ENCODE data around the gene ZSCAN12. TPM values are rescaled to one million over a fixed set of nuclear protein-coding genes. Genes with fewer than 3 reads are reported as not detected.
A peak's percentile ranks its signal among the peaks of the same experiment; 100 is the strongest.
"Not testable (repeated sequence)": the region's sequence is repeated elsewhere in the genome, so short reads cannot be mapped to it uniquely, and the experiment has no call there.

ZSCAN12 gene
- total RNA-seq, result 1 to 10 TPM; 4.9 to 5.1 TPM
- long read RNA-seq, partial matches to known transcripts, result 3 of 4 reads
- long read RNA-seq, other reads (novel, unspliced or antisense), result 1 of 4 reads

GRCh38 chr6:28399350-28400121 lies at the start of gene ZSCAN12:
ZSCAN12 (minus strand) TSS chr6:28399747; CDS start chr6:28398405, 1,342 bp downstream.
- DNase-seq (peak; percentile 82 to 88), ATAC-seq (peak; percentile 95)
- intact Hi-C loops (cut with DNase I, micrococcal nuclease), result no loop called here

- intact Hi-C loops (cut with DNase I, micrococcal nuclease), result no loop called here
These were observed 49.5 kb upstream of the ZSCAN12 start for GRCh38 chr6:28449056-28449455.

GRCh38 chr6:28447512-28447906 lies 48.0 kb upstream of the ZSCAN12 start:
- ATAC-seq; DNase-seq; intact Hi-C loops (cut with DNase I, micrococcal nuclease): not testable (repeated sequence)

More at GRCh38 chr6:28449056-28449455, 49.5 kb upstream of the ZSCAN12 start:
- ATAC-seq, result no peak
- no peak for DNase-seq

- ATAC-seq (no peak), DNase-seq (no peak)
- intact Hi-C loops (cut with DNase I, micrococcal nuclease), result no loop called here
These were observed 47.4 kb upstream of the ZSCAN12 start for GRCh38 chr6:28446818-28447511.

GRCh38 chr6:28444759-28445158 lies 45.2 kb upstream of the ZSCAN12 start:
- intact Hi-C loops (cut with DNase I, micrococcal nuclease); DNase-seq: not testable (repeated sequence)

GRCh38 chr6:28443112-28443773 lies 43.7 kb upstream of the ZSCAN12 start, which contains the start of gene ZSCAN23:
ZSCAN23 (minus strand) TSS chr6:28443491; CDS start chr6:28436266, 7,225 bp downstream.
- intact Hi-C loops (cut with DNase I, micrococcal nuclease), result no loop called here
- peak; percentile 98 for ATAC-seq
- peak; percentile 68 to 78 for DNase-seq

More at GRCh38 chr6:28444759-28445158, 45.2 kb upstream of the ZSCAN12 start:
- ATAC-seq, result not testable (repeated sequence)

- ATAC-seq, result no peak
- no peak for DNase-seq
- intact Hi-C loops (cut with DNase I, micrococcal nuclease), result no loop called here
These were observed 43.0 kb upstream of the ZSCAN12 start for GRCh38 chr6:28442586-28442985.

- intact Hi-C loops (cut with DNase I, micrococcal nuclease), result no loop called here
- ATAC-seq, result no peak
These were observed 36.9 kb upstream of the ZSCAN12 start for GRCh38 chr6:28436404-28436803.

GRCh38 chr6:28433119-28433518 lies 33.6 kb upstream of the ZSCAN12 start:
- ATAC-seq, result no peak

More at GRCh38 chr6:28436404-28436803, 36.9 kb upstream of the ZSCAN12 start:
- DNase-seq, result no peak

GRCh38 chr6:28429781-28430180 lies 30.2 kb upstream of the ZSCAN12 start:
- intact Hi-C loops (cut with DNase I, micrococcal nuclease), result no loop called here
- no peak for DNase-seq
- ATAC-seq, result no peak

More at GRCh38 chr6:28433119-28433518, 33.6 kb upstream of the ZSCAN12 start:
- no peak for DNase-seq
- intact Hi-C loops (cut with DNase I, micrococcal nuclease), result no loop called here

GRCh38 chr6:28425944-28426541 lies 26.5 kb upstream of the ZSCAN12 start:
- intact Hi-C loops (cut with DNase I, micrococcal nuclease), result no loop called here
- ATAC-seq, result no peak
- no peak for DNase-seq

- intact Hi-C loops (cut with DNase I, micrococcal nuclease), result no loop called here
- ATAC-seq (no peak), DNase-seq (no peak)
These were observed 24.6 kb upstream of the ZSCAN12 start for GRCh38 chr6:28424163-28424562.

- DNase-seq (no peak), ATAC-seq (no peak)
- intact Hi-C loops (cut with DNase I, micrococcal nuclease), result no loop called here
These were observed 24.0 kb upstream of the ZSCAN12 start for GRCh38 chr6:28423546-28423945.

GRCh38 chr6:28413681-28414080 lies 14.1 kb upstream of the ZSCAN12 start:
- intact Hi-C loops (cut with DNase I, micrococcal nuclease), result no loop called here
- ATAC-seq, result no peak

GRCh38 chr6:28410767-28411166 lies 11.2 kb upstream of the ZSCAN12 start:
- ATAC-seq, result no peak
- no peak for DNase-seq
- intact Hi-C loops (cut with DNase I, micrococcal nuclease), result no loop called here

More at GRCh38 chr6:28413681-28414080, 14.1 kb upstream of the ZSCAN12 start:
- DNase-seq, result no peak

GRCh38 chr6:28408076-28408802 lies 8.7 kb upstream of the ZSCAN12 start:
- no peak for ATAC-seq
- intact Hi-C loops (cut with DNase I, micrococcal nuclease), result no loop called here
- DNase-seq, result no peak

GRCh38 chr6:28407401-28407800 lies 7.9 kb upstream of the ZSCAN12 start:
- intact Hi-C loops (cut with DNase I, micrococcal nuclease), result no loop called here
- no peak for ATAC-seq

GRCh38 chr6:28403923-28404322 lies 4.4 kb upstream of the ZSCAN12 start:
- DNase-seq; intact Hi-C loops (cut with DNase I, micrococcal nuclease); ATAC-seq: not testable (repeated sequence)

More at GRCh38 chr6:28407401-28407800, 7.9 kb upstream of the ZSCAN12 start:
- no peak for DNase-seq
